Measurements from ENCODE around the gene HPCAL1.

The HPCAL1 gene

DNA sequence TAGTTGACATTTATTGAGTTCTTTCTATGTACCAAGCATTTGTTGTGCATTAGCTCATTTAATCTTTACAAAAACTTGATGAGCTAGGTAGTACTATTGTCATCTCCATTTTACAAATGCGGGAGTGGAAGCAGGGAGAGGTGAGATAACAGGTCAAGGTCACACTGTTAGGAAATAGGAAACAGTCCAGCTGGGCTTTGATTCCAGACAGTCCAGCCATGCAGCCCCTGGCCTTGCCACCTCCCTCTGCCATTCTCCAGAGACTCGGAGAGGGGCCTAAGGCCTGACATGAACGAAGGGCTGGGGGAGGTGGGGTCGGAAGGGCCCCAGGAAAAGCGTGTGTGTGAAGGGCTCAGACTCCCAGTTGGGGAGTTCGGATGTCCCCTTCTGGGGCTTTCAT lies 89.8 kb downstream of the HPCAL1 start:
- TF ChIP-seq, protein P1, sequence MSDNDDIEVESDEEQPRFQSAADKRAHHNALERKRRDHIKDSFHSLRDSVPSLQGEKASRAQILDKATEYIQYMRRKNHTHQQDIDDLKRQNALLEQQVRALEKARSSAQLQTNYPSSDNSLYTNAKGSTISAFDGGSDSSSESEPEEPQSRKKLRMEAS (IDR thresholded peaks at IDR 0.05) = no peak
- TF ChIP-seq, protein P2, sequence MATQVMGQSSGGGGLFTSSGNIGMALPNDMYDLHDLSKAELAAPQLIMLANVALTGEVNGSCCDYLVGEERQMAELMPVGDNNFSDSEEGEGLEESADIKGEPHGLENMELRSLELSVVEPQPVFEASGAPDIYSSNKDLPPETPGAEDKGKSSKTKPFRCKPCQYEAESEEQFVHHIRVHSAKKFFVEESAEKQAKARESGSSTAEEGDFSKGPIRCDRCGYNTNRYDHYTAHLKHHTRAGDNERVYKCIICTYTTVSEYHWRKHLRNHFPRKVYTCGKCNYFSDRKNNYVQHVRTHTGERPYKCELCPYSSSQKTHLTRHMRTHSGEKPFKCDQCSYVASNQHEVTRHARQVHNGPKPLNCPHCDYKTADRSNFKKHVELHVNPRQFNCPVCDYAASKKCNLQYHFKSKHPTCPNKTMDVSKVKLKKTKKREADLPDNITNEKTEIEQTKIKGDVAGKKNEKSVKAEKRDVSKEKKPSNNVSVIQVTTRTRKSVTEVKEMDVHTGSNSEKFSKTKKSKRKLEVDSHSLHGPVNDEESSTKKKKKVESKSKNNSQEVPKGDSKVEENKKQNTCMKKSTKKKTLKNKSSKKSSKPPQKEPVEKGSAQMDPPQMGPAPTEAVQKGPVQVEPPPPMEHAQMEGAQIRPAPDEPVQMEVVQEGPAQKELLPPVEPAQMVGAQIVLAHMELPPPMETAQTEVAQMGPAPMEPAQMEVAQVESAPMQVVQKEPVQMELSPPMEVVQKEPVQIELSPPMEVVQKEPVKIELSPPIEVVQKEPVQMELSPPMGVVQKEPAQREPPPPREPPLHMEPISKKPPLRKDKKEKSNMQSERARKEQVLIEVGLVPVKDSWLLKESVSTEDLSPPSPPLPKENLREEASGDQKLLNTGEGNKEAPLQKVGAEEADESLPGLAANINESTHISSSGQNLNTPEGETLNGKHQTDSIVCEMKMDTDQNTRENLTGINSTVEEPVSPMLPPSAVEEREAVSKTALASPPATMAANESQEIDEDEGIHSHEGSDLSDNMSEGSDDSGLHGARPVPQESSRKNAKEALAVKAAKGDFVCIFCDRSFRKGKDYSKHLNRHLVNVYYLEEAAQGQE (IDR thresholded peaks at IDR 0.05; ENCODE audit: low read depth) = no peak
- TF ChIP-seq EGR1 (IDR thresholded peaks at IDR 0.05) (no peak), TEAD4 (IDR thresholded peaks at IDR 0.05) (no peak), FOXM1 (IDR thresholded peaks at IDR 0.05; ENCODE audit: borderline replicate concordance, low read depth) (no peak), YY1 (IDR thresholded peaks at IDR 0.05; ENCODE audit: low read depth) (no peak), ZBTB7A (IDR thresholded peaks at IDR 0.05; ENCODE audit: low read depth) (no peak), TAF1 (IDR thresholded peaks at IDR 0.05; ENCODE audit: low read depth) (no peak)

DNA sequence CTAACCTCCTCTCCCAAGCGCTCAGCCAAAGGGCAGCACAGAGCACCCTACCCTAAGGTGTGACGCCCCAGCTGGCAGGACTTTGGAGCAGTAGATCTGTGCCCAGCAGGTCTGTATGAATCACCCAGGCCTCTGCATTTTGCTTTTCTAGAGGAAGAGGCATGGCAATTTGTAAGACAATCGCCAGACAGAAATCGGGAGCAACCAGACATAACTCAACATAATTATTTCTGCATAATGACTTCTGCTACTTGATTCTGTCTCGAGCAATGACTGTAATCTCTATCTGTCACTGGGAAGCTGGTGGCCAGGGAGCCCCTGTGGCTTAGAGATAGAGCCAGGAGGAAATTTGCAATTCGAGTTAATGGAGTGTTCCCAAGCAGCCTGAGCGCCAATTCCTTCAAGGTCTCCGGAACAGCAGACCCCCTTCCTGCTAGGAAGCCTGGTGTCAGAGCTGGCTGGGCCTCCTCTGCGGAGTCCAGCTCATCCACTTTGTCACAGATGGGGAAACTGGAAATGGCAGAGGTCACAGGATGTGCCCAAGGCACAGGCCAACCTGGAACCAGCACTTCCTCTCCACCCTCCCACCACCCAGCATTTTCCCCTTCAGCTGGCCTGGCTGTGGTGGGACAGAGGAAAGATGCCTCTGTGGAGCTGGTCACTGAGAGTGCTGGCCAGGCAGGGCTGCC lies 90.4 kb downstream of the HPCAL1 start:
- TF ChIP-seq FOXM1 (IDR thresholded peaks at IDR 0.05; ENCODE audit: borderline replicate concordance, low read depth) = no peak
- TF ChIP-seq, protein P3, sequence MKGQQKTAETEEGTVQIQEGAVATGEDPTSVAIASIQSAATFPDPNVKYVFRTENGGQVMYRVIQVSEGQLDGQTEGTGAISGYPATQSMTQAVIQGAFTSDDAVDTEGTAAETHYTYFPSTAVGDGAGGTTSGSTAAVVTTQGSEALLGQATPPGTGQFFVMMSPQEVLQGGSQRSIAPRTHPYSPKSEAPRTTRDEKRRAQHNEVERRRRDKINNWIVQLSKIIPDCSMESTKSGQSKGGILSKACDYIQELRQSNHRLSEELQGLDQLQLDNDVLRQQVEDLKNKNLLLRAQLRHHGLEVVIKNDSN (IDR thresholded peaks at IDR 0.05) = no peak
- no peak for TF ChIP-seq TCF12 (IDR thresholded peaks at IDR 0.05; ENCODE audit: low read depth)
- no peak for TF ChIP-seq TEAD4 (IDR thresholded peaks at IDR 0.05)
- TF ChIP-seq CREB1 (IDR thresholded peaks at IDR 0.05; ENCODE audit: low read depth) = no peak
- TF ChIP-seq RAD21 (IDR thresholded peaks at IDR 0.05; ENCODE audit: low read depth) = no peak
- TF ChIP-seq, protein P2 (IDR thresholded peaks at IDR 0.05; ENCODE audit: low read depth) = no peak
- no peak for TF ChIP-seq EP300 (IDR thresholded peaks at IDR 0.05; ENCODE audit: borderline replicate concordance)
- TF ChIP-seq CEBPB (IDR thresholded peaks at IDR 0.05) = no peak
- no peak for TF ChIP-seq EGR1 (IDR thresholded peaks at IDR 0.05)
- no peak for TF ChIP-seq ZBTB7A (IDR thresholded peaks at IDR 0.05; ENCODE audit: low read depth)
- no peak for TF ChIP-seq NFIC (IDR thresholded peaks at IDR 0.05)
- TF ChIP-seq, protein P1 (IDR thresholded peaks at IDR 0.05) = no peak
- TF ChIP-seq TAF1 (IDR thresholded peaks at IDR 0.05; ENCODE audit: low read depth) = no peak
- TF ChIP-seq YY1 (IDR thresholded peaks at IDR 0.05; ENCODE audit: low read depth) = no peak

DNA sequence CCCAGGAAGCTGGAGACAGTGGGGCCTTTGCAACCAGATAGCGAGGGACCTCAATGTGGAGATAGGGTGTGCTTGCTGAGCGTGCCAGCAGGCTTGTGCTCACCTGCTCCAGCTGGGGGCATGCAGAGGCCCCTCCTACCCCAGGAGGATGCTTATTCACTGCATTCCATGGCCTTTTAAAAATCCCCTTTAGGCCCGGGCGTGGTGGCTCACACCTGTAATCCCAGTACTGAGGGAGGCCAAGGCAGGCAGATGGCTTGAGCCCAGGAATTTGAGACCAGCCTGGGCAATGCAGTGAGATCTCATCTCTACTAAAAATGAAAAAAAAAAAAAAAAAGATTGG lies 90.9 kb downstream of the HPCAL1 start:
- TF ChIP-seq, protein P1 (IDR thresholded peaks at IDR 0.05) = no peak
- TF ChIP-seq EP300 (IDR thresholded peaks at IDR 0.05; ENCODE audit: borderline replicate concordance) (no peak), TCF12 (IDR thresholded peaks at IDR 0.05; ENCODE audit: low read depth) (no peak), FOXM1 (IDR thresholded peaks at IDR 0.05; ENCODE audit: borderline replicate concordance, low read depth) (no peak), RAD21 (IDR thresholded peaks at IDR 0.05; ENCODE audit: low read depth) (no peak), ZBTB7A (IDR thresholded peaks at IDR 0.05; ENCODE audit: low read depth) (no peak), EGR1 (IDR thresholded peaks at IDR 0.05) (no peak), CEBPB (IDR thresholded peaks at IDR 0.05) (no peak), YY1 (IDR thresholded peaks at IDR 0.05; ENCODE audit: low read depth) (no peak), TEAD4 (IDR thresholded peaks at IDR 0.05) (no peak), NFIC (IDR thresholded peaks at IDR 0.05) (no peak), TAF1 (IDR thresholded peaks at IDR 0.05; ENCODE audit: low read depth) (no peak), CREB1 (IDR thresholded peaks at IDR 0.05; ENCODE audit: low read depth) (no peak)
- TF ChIP-seq, protein P3 (IDR thresholded peaks at IDR 0.05) = no peak
- TF ChIP-seq, protein P2 (IDR thresholded peaks at IDR 0.05; ENCODE audit: low read depth) = no peak

DNA sequence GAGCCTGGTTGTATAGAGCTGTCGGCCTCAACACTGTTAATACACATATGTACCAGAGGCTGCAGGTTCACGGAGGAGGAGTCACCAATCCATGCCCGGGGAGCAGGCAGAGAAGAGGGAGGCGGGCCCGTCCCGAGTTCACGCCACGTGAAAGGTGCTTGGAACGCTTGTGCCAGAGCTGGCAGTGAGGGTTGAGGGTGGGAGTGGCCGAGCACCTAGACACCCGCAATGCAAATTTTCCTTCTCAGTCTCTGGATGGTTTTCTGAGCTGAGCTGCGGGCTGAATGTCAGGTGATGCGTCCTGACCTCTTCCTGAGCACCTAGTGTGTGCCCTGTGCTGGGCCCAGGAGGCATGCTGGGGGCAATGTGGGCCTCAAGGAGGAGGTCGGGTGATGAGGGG lies 93.2 kb downstream of the HPCAL1 start:
- TF ChIP-seq EGR1 (IDR thresholded peaks at IDR 0.05) = no peak
- no peak for TF ChIP-seq YY1 (IDR thresholded peaks at IDR 0.05; ENCODE audit: low read depth)
- TF ChIP-seq FOXM1 (IDR thresholded peaks at IDR 0.05; ENCODE audit: borderline replicate concordance, low read depth) = no peak
- TF ChIP-seq, protein P1 (IDR thresholded peaks at IDR 0.05) = no peak
- no peak for TF ChIP-seq TAF1 (IDR thresholded peaks at IDR 0.05; ENCODE audit: low read depth)
- TF ChIP-seq NFIC (IDR thresholded peaks at IDR 0.05) = no peak
- TF ChIP-seq RAD21 (IDR thresholded peaks at IDR 0.05; ENCODE audit: low read depth) = no peak
- TF ChIP-seq TEAD4 (IDR thresholded peaks at IDR 0.05) = no peak
- no peak for TF ChIP-seq ZBTB7A (IDR thresholded peaks at IDR 0.05; ENCODE audit: low read depth)
- TF ChIP-seq CREB1 (IDR thresholded peaks at IDR 0.05; ENCODE audit: low read depth) = no peak
- TF ChIP-seq, protein P2 (IDR thresholded peaks at IDR 0.05; ENCODE audit: low read depth) = no peak
- TF ChIP-seq CEBPB (IDR thresholded peaks at IDR 0.05) = no peak
- TF ChIP-seq, protein P3 (IDR thresholded peaks at IDR 0.05) = no peak
